Memory B cell (primary cell): Measurements from ENCODE around the gene GJB3.
A peak's percentile ranks its signal among the peaks of the same experiment; 100 is the strongest.
"Not testable (repeated sequence)": the region's sequence is repeated elsewhere in the genome, so short reads cannot be mapped to it uniquely, and the experiment has no call there.

ENCODE experiments used
- ATAC-seq: fragments of 150-1000 bp; cut with Tn5 transposase; 2 replicates; pipeline ENCODE4 v1.10.0; 2021; ENCODE audit warnings: low read depth, mild to moderate bottlenecking, moderate library complexity
- DNase-seq, 2 donors: peaks; one replicate each; pipeline ENCODE4 v3.0.0; 2022; ENCODE audit warnings: low spot score in 2 of 2
- H3K27ac Mint-ChIP-seq: one replicate; pipeline ENCODE4 v1.8.0; 2022; ENCODE audit warnings: mild to moderate bottlenecking, moderate library complexity, mixed read lengths
- H3K27me3 Mint-ChIP-seq: one replicate; pipeline ENCODE4 v1.8.0; 2022; ENCODE audit warnings: mixed read lengths
- H3K36me3 Mint-ChIP-seq: one replicate; pipeline ENCODE4 v1.8.0; 2022; ENCODE audit warnings: mild to moderate bottlenecking, mixed read lengths
- H3K4me1 Mint-ChIP-seq: one replicate; pipeline ENCODE4 v1.8.0; 2022; ENCODE audit warnings: mixed read lengths
- H3K4me3 Mint-ChIP-seq: one replicate; pipeline ENCODE4 v1.8.0; 2022; ENCODE audit warnings: mild to moderate bottlenecking, moderate library complexity, mixed read lengths
- H3K9me3 Mint-ChIP-seq: one replicate; pipeline ENCODE4 v1.8.0; 2022; ENCODE audit warnings: mixed read lengths

Gene GJB3

DNA sequence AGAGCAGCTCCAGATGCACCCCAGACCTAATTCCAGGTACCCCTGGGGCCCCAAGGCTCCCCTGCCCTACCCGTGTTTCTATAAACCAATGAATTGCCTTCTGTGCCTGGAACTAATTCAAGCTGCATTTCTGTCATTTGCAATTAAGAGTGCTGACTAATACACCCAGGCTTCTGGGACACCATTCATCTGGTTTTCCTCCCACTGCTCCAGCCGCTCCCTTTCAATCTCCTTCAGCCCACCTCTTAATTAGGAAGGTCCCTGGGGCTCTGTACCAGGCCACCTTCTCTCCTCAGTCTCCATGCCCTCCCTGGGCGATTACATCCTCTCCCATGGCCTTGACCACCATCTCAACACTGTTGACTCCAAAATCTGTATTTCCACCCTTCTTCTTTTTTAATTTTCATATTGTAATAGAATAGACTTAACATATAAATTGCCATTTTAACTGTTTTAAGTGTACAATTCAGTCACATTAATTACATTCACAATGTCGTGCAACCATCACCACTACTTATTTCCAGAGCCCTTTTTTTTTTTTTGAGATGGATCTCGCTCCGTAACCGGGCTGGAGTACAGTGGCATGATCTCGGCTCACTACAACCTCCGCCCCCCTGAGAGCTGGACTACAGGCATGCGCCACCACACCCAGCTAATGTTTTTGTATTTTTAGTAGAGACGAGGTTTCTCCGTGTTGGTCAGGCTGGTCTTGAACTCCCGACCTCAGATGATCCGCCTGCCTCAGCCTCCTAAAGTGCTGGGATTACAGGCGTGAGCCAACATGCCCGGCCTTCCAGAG is 9.2 kb upstream of the GJB3 start:
- DNase-seq: no peak
- Mint-ChIP-seq H3K27me3 (peaks cover 6% of the 10 kb centered on the region), H3K36me3 (no peaks in the 10 kb centered on the region), H3K9me3 (no peaks in the 10 kb centered on the region), H3K27ac (no peak overlapping the region), H3K4me1 (no peaks in the 10 kb centered on the region), H3K4me3 (no peak overlapping the region)
- ATAC-seq: no peak

DNA sequence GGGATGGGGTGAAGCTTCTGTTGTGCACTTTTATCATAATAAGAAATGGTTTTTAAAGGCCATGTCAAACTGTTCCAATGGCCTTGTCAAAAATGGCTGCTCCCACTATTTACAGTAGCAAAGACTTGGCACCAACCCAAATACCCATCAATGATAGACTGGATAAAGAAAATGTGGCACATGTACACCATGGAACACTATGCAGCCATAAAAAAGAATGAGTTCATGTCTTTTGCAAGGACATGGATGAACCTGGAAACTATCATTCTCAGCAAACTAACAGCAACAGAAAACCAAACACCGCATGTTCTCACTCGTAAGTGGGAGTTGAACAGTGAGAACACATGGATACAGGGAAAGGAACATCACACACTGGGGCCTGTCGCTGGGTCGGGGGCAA is 7.9 kb upstream of the GJB3 start:
- ATAC-seq, H3K27ac Mint-ChIP-seq, DNase-seq, H3K9me3 Mint-ChIP-seq, H3K36me3 Mint-ChIP-seq, H3K4me3 Mint-ChIP-seq, H3K4me1 Mint-ChIP-seq: not testable (repeated sequence)
- peaks cover 13% of the 10 kb centered on the region for H3K27me3 Mint-ChIP-seq

DNA sequence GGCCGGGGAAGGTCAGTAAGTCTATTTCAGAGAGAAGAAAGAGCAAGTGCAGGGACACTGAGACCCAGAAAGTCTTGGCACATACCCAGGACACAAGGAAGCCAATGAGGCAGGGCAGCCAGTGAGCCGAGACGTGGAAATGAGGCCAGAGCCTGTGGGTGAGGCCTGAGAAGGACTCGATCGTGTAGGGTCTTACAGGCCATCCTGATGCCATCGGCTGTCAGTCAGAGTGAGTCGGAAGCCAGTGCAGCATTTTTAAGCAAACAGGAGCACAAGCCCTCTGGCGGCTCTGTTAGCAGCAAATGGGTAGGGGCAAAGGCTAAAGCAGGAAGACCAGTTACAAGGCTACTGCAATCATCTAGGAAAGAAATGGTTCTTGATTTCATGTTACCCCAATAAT is 6.1 kb upstream of the GJB3 start:
- Mint-ChIP-seq H3K27ac (no peak overlapping the region), H3K36me3 (peaks cover 2% of the 10 kb centered on the region), H3K4me3 (no peak overlapping the region), H3K27me3 (peaks cover 23% of the 10 kb centered on the region), H3K4me1 (no peaks in the 10 kb centered on the region), H3K9me3 (no peaks in the 10 kb centered on the region)
- DNase-seq (no peak), ATAC-seq (no peak)

DNA sequence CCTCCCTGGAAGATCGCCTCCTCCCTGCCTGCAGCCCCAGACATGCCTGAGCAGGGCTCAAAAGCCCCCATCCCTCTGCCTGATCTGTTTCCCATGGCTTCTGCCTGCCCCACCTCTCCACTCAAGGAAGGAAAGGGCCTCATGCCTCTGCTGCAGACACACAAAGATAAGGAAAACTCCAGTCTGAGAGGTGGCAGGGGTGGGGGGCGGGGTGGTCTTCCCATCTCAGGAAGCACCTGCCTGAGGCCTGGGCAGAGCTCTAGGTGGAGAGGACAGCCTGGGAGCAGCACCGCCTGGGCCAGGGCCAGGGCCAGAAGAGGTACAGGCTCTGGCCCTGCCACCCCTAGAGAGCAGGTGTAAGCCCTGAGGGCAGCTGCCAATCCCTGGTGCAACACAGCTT is 4.1 kb upstream of the GJB3 start:
- no peaks in the 10 kb centered on the region for H3K9me3 Mint-ChIP-seq
- peaks cover 21% of the 10 kb centered on the region for H3K27me3 Mint-ChIP-seq
- no peaks in the 10 kb centered on the region for H3K4me1 Mint-ChIP-seq
- no peak overlapping the region for H3K4me3 Mint-ChIP-seq
- no peak overlapping the region for H3K27ac Mint-ChIP-seq
- no peak for DNase-seq
- no peak for ATAC-seq
- H3K36me3 Mint-ChIP-seq: peaks cover 2% of the 10 kb centered on the region

DNA sequence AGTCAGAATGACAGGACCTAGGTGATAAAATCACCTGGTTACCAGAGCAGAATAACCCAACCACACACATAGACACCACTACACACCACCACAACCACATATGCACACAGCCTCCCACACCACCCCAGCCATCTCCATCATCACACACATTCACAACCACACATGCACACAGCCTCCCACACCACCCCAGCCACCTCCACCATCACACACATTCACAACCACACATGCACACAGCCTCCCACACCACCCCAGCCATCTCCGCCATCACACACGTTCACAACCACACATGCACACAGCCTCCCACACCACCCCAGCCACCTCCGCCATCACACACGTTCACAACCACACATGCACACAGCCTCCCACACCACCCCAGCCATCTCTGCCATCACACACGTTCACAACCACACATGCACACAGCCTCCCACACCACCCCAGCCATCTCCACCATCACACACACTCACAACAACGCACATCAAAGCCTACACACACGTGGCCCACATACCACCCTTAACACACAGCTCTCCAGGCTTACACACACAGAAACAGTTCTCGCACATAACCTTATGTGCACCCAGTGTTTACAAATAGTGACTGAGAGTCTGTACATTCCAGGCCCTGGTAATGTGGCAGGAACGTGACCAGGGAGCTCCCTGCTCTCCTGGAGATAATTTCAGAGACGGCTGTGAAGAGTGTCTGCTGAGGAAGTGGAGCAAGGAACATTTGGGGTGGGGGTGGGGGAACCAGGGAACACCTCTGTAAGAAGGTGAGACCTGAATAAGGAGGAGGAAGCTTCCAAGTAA is 3.3 kb upstream of the GJB3 start:
- H3K36me3 Mint-ChIP-seq: peaks cover 2% of the 10 kb centered on the region
- H3K4me3 Mint-ChIP-seq: no peak overlapping the region
- ATAC-seq (no peak), DNase-seq (no peak)
- H3K27me3 Mint-ChIP-seq: peaks cover 21% of the 10 kb centered on the region
- H3K27ac Mint-ChIP-seq: no peak overlapping the region
- H3K4me1 Mint-ChIP-seq: no peaks in the 10 kb centered on the region
- H3K9me3 Mint-ChIP-seq: no peaks in the 10 kb centered on the region

DNA sequence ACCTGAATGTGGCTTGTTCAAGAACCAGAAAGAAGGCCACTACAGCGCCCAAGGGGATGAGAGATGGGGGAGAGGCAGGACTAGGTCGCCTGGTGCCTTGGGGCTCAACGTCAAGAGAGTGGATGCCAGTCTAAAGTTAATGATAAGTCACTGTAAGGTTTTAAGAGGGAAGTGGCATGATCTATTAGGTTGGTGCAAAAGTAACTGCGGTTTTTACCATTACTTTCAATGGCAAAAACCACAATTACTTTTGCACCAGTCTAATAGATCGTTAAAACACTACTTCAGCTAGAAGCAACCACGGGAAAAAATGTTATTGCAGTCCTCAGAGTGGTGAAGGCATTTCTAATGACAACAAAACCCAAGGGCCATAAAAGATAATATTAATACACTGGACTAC is 2.6 kb upstream of the GJB3 start:
- H3K4me1 Mint-ChIP-seq: no peaks in the 10 kb centered on the region
- no peaks in the 10 kb centered on the region for H3K9me3 Mint-ChIP-seq
- no peak overlapping the region for H3K4me3 Mint-ChIP-seq
- no peak for ATAC-seq
- no peak overlapping the region for H3K27ac Mint-ChIP-seq
- no peak for DNase-seq
- H3K27me3 Mint-ChIP-seq: peaks cover 21% of the 10 kb centered on the region
- peaks cover 2% of the 10 kb centered on the region for H3K36me3 Mint-ChIP-seq

DNA sequence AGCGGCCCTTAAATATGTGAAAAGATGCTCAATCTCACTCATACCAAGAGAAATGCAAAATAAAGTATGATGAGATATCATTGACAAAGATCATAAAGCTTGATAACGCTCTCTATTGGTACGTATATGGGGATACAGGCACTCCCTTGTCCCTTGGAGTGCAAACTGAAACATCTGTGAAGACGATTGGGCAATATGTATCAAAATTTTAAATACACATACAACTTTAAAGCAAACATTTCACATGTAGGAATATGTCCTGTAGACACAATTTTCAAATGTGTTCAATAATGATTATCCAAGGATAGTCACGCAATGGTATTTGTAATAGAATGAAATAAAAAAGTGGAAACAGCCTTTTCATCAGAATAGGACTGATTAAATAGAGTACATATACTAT is 2.0 kb upstream of the GJB3 start:
- no peaks in the 10 kb centered on the region for H3K9me3 Mint-ChIP-seq
- DNase-seq (no peak), ATAC-seq (no peak)
- no peak overlapping the region for H3K27ac Mint-ChIP-seq
- H3K27me3 Mint-ChIP-seq: peaks cover 23% of the 10 kb centered on the region
- H3K4me1 Mint-ChIP-seq: no peaks in the 10 kb centered on the region
- peaks cover 2% of the 10 kb centered on the region for H3K36me3 Mint-ChIP-seq
- H3K4me3 Mint-ChIP-seq: no peak overlapping the region

DNA sequence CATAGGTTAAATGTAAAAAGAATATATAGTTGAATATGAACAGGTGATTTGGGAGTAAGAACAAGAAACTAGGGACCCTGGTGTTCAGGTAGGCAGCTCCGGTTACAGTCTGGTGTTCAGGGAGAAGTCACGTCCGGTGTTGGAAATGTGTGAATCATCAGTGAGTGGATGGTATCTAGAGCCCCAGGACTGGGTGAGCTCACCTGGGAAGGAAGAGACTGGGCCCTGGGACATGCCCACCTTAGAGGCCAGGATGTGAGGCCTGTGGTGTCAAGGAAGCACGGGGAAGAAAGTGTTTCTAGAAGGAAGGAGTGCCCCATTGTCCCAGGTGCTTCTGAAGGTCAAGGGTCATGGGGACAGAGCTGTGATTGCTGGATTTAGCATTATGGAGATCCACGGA is 1.5 kb upstream of the GJB3 start:
- Mint-ChIP-seq H3K4me3 (no peak overlapping the region), H3K27me3 (peaks cover 23% of the 10 kb centered on the region), H3K9me3 (no peaks in the 10 kb centered on the region), H3K4me1 (no peaks in the 10 kb centered on the region), H3K36me3 (peaks cover 2% of the 10 kb centered on the region), H3K27ac (no peak overlapping the region)
- DNase-seq: no peak
- no peak for ATAC-seq

DNA sequence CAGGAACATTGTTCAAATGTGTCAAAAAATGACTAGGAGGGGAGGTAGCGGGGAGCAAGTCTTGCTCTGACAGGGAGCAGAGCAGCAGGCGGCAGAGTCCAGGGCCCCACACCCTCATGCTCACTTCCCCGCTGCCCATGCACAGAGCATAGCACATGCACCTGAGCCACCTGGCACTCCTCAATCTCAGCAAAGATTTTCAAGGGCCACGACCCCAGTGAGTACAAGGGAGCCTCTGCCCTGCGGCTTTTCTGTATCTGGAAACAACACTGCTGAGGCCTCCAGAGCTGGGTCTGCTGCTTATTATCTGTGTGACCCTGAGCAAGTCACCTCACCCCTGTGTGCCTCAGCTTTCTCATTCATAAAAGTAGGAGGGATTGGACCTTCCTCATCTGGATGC is 1.1 kb upstream of the GJB3 start:
- ATAC-seq (no peak), DNase-seq (no peak)
- H3K4me1 Mint-ChIP-seq: no peaks in the 10 kb centered on the region
- peaks cover 23% of the 10 kb centered on the region for H3K27me3 Mint-ChIP-seq
- H3K9me3 Mint-ChIP-seq: no peaks in the 10 kb centered on the region
- no peak overlapping the region for H3K27ac Mint-ChIP-seq
- H3K4me3 Mint-ChIP-seq: no peak overlapping the region
- H3K36me3 Mint-ChIP-seq: peaks cover 2% of the 10 kb centered on the region

DNA sequence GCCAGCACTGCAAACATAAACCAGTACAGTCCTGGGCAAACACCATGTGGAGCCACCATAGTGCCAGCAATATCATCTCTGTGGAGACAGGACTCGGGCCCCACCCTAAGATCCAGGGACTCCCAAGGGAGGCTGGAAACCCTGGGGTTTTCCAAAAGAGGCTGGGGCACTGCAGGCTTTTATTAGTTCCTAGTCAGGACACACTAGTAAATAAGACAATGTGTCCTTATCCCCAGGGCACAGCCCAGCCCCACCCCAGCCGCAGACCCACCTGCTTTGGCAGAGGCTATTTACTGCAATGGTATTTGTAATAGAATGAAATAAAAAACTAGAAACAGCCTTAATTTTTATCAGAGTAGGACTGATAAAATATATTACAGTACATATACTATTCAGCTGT is 486 bp upstream of the GJB3 start:
- Mint-ChIP-seq H3K27ac (no peak overlapping the region), H3K4me1 (no peaks in the 10 kb centered on the region), H3K27me3 (peaks cover 23% of the 10 kb centered on the region), H3K4me3 (no peak overlapping the region), H3K36me3 (peaks cover 2% of the 10 kb centered on the region), H3K9me3 (no peaks in the 10 kb centered on the region)
- no peak for ATAC-seq
- DNase-seq: no peak

DNA sequence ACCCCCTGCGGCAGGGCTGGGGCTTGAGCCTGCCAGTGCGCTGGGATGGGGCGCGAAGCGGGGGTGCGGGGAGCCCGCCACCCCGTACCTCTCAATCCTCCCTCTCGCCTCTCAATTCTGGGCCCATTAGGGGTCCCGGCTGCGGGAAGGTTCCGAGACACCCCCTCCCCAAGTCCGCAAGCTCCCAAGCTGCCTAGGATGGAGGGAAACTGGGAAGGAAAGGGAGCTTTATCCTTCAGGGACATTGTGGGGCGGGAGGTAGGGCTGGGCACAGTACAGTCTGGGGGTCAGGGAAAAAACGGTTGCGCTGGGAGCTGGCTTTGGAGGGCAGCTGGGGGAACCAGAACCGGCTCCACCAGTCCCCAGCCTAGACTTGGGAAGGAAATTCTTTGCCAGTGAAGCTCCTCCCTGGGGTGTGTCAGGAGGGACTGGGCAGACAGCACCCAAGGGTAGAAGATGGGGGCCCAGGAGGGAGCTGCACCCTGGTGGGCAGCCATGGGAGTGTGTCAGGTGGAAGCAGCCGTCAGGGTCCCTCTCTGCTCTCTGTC is 904 bp downstream of the GJB3 start:
- H3K27ac Mint-ChIP-seq: no peak overlapping the region
- no peaks in the 10 kb centered on the region for H3K9me3 Mint-ChIP-seq
- ATAC-seq (no peak), DNase-seq (no peak)
- H3K4me3 Mint-ChIP-seq: peak overlapping the region; percentile 11
- peaks cover 2% of the 10 kb centered on the region for H3K36me3 Mint-ChIP-seq
- H3K27me3 Mint-ChIP-seq: peaks cover 29% of the 10 kb centered on the region
- H3K4me1 Mint-ChIP-seq: peaks cover 6% of the 10 kb centered on the region

DNA sequence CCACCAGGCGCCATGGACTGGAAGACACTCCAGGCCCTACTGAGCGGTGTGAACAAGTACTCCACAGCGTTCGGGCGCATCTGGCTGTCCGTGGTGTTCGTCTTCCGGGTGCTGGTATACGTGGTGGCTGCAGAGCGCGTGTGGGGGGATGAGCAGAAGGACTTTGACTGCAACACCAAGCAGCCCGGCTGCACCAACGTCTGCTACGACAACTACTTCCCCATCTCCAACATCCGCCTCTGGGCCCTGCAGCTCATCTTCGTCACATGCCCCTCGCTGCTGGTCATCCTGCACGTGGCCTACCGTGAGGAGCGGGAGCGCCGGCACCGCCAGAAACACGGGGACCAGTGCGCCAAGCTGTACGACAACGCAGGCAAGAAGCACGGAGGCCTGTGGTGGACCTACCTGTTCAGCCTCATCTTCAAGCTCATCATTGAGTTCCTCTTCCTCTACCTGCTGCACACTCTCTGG is 3.8 kb downstream of the GJB3 start:
- Mint-ChIP-seq H3K4me3 (no peak overlapping the region), H3K4me1 (peaks cover 6% of the 10 kb centered on the region), H3K27me3 (peaks cover 16% of the 10 kb centered on the region), H3K36me3 (no peaks in the 10 kb centered on the region), H3K9me3 (no peaks in the 10 kb centered on the region), H3K27ac (no peak overlapping the region)
- DNase-seq (no peak), ATAC-seq (no peak)

DNA sequence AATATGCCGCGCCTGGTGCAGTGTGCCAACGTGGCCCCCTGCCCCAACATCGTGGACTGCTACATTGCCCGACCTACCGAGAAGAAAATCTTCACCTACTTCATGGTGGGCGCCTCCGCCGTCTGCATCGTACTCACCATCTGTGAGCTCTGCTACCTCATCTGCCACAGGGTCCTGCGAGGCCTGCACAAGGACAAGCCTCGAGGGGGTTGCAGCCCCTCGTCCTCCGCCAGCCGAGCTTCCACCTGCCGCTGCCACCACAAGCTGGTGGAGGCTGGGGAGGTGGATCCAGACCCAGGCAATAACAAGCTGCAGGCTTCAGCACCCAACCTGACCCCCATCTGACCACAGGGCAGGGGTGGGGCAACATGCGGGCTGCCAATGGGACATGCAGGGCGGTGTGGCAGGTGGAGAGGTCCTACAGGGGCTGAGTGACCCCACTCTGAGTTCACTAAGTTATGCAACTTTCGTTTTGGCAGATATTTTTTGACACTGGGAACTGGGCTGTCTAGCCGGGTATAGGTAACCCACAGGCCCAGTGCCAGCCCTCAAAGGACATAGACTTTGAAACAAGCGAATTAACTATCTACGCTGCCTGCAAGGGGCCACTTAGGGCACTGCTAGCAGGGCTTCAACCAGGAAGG is 4.3 kb downstream of the GJB3 start:
- no peak for DNase-seq
- no peak for ATAC-seq
- H3K27me3 Mint-ChIP-seq: peaks cover 17% of the 10 kb centered on the region

DNA sequence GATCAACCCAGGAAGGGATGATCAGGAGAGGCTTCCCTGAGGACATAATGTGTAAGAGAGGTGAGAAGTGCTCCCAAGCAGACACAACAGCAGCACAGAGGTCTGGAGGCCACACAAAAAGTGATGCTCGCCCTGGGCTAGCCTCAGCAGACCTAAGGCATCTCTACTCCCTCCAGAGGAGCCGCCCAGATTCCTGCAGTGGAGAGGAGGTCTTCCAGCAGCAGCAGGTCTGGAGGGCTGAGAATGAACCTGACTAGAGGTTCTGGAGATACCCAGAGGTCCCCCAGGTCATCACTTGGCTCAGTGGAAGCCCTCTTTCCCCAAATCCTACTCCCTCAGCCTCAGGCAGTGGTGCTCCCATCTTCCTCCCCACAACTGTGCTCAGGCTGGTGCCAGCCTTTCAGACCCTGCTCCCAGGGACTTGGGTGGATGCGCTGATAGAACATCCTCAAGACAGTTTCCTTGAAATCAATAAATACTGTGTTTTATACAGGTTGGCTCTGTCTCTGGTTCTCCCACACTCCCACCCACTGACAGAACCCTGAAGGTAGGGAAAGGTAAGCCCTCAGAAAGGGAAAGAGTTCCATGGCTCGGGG is 5.0 kb downstream of the GJB3 start:
- no peak overlapping the region for H3K27ac Mint-ChIP-seq
- H3K36me3 Mint-ChIP-seq: no peaks in the 10 kb centered on the region
- H3K4me3 Mint-ChIP-seq: no peak overlapping the region
- H3K27me3 Mint-ChIP-seq: peaks cover 21% of the 10 kb centered on the region
- ATAC-seq (no peak), DNase-seq (no peak)
- peaks cover 6% of the 10 kb centered on the region for H3K4me1 Mint-ChIP-seq
- H3K9me3 Mint-ChIP-seq: no peaks in the 10 kb centered on the region

More for the DNA sequence above, 4.3 kb downstream of the GJB3 start:
- Mint-ChIP-seq H3K36me3 (no peaks in the 10 kb centered on the region), H3K4me1 (peaks cover 6% of the 10 kb centered on the region), H3K4me3 (no peak overlapping the region), H3K27ac (no peak overlapping the region), H3K9me3 (no peaks in the 10 kb centered on the region)
